Bronchial epithelial cell (primary cell): ENCODE measurements around the gene ARL5A. TPM values are rescaled to one million over a fixed set of nuclear protein-coding genes. Genes with fewer than 3 reads are reported as not detected.

Source experiments
- DNase-seq: peaks from one replicate; pipeline ENCODE4 v3.0.0-alpha.2; 2010; ENCODE audit warnings: low read depth
- FAIRE-seq: peaks from 2 replicates; lab custom pipeline; 2011; peaks lifted over from hg19 to GRCh38; lab: Jason Lieb, UNC
- H3K27me3 ChIP-seq: 2 replicates; pipeline ENCODE4 v1.5.1; 2011; ENCODE audit warnings: low read length; ENCODE audit not compliant: control insufficient read depth, insufficient read depth
- H3K36me3 ChIP-seq: 2 replicates; pipeline ENCODE4 v1.5.1; 2011; ENCODE audit warnings: low read length; ENCODE audit not compliant: control insufficient read depth, insufficient read depth
- H3K4me3 ChIP-seq: 2 replicates; pipeline ENCODE4 v1.5.1; 2011; ENCODE audit warnings: mild to moderate bottlenecking, low read depth, low read length, control low read depth
- CTCF ChIP-seq: IDR thresholded peaks from 2 replicates; pipeline ENCODE4 v1.5.1; 2011; ENCODE audit warnings: mild to moderate bottlenecking, moderate library complexity, low read length, control low read depth, inconsistent platforms; ENCODE audit not compliant: insufficient read depth, severe bottlenecking
- total RNA-seq: library from RNA; depleted of rRNA; stranded (reverse); fragments of >200 nt; gene quantifications from 2 replicates; pipeline ENCODE4 v1.2.1, GENCODE V29; 2014

ARL5A gene
- total RNA-seq, 1 donor from 2014 or later = 66.6 TPM

GRCh38 chr2:151837926-151838325, 9.7 kb upstream of the ARL5A start:
- Histone ChIP-seq H3K36me3 (no peaks in the 10 kb centered on the region), H3K4me3 (no peak overlapping the region), H3K27me3 (no peaks in the 10 kb centered on the region)
- DNase-seq = no peak
- FAIRE-seq = no peak
- no peak for TF ChIP-seq CTCF

GRCh38 chr2:151833984-151834383, 5.8 kb upstream of the ARL5A start:
- no peak overlapping the region for H3K4me3 ChIP-seq
- H3K27me3 ChIP-seq = no peaks in the 10 kb centered on the region
- FAIRE-seq (no peak), DNase-seq (no peak)
- TF ChIP-seq CTCF = no peak
- H3K36me3 ChIP-seq = no peaks in the 10 kb centered on the region

GRCh38 chr2:151830961-151831360, 2.7 kb upstream of the ARL5A start:
- FAIRE-seq = no peak
- Histone ChIP-seq H3K4me3 (no peak overlapping the region), H3K36me3 (no peaks in the 10 kb centered on the region), H3K27me3 (no peaks in the 10 kb centered on the region)
- DNase-seq = no peak
- TF ChIP-seq CTCF = no peak

GRCh38 chr2:151828890-151829324, 686 bp upstream of the ARL5A start:
- Histone ChIP-seq H3K4me3 (peak overlapping the region; percentile 94), H3K27me3 (no peaks in the 10 kb centered on the region), H3K36me3 (no peaks in the 10 kb centered on the region)
- DNase-seq (no peak), FAIRE-seq (no peak)
- TF ChIP-seq CTCF = no peak

- Histone ChIP-seq H3K4me3 (peak overlapping the region; percentile 94), H3K36me3 (no peaks in the 10 kb centered on the region), H3K27me3 (no peaks in the 10 kb centered on the region)
- DNase-seq = peak; percentile 11
- no peak for FAIRE-seq
- TF ChIP-seq CTCF = no peak
Measured at GRCh38 chr2:151827564-151828142, 568 bp downstream of the ARL5A start.

GRCh38 chr2:151826737-151827157, 1.5 kb downstream of the ARL5A start:
- Histone ChIP-seq H3K27me3 (no peaks in the 10 kb centered on the region), H3K4me3 (peak overlapping the region; percentile 94), H3K36me3 (no peaks in the 10 kb centered on the region)
- TF ChIP-seq CTCF = no peak
- FAIRE-seq = no peak
- peak; percentile 43 for DNase-seq
